Fibroblast of villous mesenchyme (primary cell): ENCODE results near the gene AQP3. TPM values are rescaled to one million over a fixed set of nuclear protein-coding genes. Genes with fewer than 3 reads are reported as not detected.
A peak's percentile ranks its signal among the peaks of the same experiment; 100 is the strongest.

Experiments
- DNase-seq: peaks from one replicate; pipeline ENCODE4 v3.0.0-alpha.2; 2010; ENCODE audit warnings: low read depth
- H3K4me3 ChIP-seq: 2 replicates; pipeline ENCODE4 v1.5.1; 2011; ENCODE audit warnings: low read depth, mild to moderate bottlenecking, low read length
- total RNA-seq: library from RNA; depleted of rRNA; stranded (reverse); fragments of >200 nt; gene quantifications from 2 replicates; pipeline ENCODE4 v1.2.3, GENCODE V29; 2012
- TF ChIP-seq, protein P1 (sequence below): IDR thresholded peaks from 2 replicates; pipeline ENCODE4 v1.5.1; 2012; ENCODE audit warnings: low read depth, mild to moderate bottlenecking, low read length; ENCODE audit not compliant: insufficient read depth

AQP3 gene
- total RNA-seq, 1 donor: 0.86 TPM

DNA sequence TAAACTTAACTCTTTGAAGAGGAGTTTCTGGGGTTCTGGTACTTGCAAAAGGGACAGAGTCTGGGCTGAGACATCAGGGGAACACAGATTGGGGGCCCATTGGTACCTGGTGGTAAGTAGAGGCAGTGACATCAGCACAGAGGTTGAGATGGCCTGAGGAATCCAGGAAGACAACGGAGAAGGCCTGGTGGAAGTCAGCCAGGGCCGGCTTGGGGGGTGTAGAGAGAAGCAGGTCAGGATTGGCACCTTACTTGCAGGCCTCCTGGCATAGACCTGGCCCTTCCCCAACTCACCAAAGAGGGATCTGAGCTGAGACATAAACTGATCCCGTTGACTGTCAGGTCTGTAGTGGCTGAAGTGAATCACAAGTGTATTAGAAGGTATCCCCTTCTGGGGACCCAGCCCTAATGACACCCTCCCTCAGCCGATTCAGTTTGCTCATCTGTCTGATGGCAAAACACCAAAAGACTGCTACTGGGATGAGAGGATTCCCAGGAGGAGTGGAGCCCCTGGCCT lies 20.9 kb upstream of the AQP3 start:
- no peak for DNase-seq
- TF ChIP-seq, protein P1, sequence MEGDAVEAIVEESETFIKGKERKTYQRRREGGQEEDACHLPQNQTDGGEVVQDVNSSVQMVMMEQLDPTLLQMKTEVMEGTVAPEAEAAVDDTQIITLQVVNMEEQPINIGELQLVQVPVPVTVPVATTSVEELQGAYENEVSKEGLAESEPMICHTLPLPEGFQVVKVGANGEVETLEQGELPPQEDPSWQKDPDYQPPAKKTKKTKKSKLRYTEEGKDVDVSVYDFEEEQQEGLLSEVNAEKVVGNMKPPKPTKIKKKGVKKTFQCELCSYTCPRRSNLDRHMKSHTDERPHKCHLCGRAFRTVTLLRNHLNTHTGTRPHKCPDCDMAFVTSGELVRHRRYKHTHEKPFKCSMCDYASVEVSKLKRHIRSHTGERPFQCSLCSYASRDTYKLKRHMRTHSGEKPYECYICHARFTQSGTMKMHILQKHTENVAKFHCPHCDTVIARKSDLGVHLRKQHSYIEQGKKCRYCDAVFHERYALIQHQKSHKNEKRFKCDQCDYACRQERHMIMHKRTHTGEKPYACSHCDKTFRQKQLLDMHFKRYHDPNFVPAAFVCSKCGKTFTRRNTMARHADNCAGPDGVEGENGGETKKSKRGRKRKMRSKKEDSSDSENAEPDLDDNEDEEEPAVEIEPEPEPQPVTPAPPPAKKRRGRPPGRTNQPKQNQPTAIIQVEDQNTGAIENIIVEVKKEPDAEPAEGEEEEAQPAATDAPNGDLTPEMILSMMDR: no peak
- no peak overlapping the region for H3K4me3 ChIP-seq

DNA sequence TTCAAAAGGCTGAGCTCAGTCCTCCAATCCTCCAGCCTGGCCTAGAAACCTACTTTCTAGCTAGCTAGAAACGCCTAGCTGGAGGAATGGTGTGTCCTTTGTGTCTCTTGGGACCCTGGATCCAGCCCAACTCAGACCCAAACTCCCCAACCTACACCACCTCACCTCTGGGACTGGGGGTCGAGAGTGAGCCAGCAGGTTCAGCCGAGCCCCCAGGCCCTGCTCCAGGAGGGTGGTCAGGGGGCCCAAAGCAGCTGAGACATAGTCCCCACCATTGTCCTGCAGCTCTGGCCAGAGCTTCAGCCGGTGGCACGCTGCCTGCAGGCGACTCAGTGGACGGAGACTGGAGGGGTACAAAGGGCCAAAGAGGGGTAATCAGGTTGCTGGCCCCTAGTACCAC lies 20.1 kb upstream of the AQP3 start:
- no peak for DNase-seq
- TF ChIP-seq, protein P1: no peak
- no peak overlapping the region for H3K4me3 ChIP-seq

DNA sequence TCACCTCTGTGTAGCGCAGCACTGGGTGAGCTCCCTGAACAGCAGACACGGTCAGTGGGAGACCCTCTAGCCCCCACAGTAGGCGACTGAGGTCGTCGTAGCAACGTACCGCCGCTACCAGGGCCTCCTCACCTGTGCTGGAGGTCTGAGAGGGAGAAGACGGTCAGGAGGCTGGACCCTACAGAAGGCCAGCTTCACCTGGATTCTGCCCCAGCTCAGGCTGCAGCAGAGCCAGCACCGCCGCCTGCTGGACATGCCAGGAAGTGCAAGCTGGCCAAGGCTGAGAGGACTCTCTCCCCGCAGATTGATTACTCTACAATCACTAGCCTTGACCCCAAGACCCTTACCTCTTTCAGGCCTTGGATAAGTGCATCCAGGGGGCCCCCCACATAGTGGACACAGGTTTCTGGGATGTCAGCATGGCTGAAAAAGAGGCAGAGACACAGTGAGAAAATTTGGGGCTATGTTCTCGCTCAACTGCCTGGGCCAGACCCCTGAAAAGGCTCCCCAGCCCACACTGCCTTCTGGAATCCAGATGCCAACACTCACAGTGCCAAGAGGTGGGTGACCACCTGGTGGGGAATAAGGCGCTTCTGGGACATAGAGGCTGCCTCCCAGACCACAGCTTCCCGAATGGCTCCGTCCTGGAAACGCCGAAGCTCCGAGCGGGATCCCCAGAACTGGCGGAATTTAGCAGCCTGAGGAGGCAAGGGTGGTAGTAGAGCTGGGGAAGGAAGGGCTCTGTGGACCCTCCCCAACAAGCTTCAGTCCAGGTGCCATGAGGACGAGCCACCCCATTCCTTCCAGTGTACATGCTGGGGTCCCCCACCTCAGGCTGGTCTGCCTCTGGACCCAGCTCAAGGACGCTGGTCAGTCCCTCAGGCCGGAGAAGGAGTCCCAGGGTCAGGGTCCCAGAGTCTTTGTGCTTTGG lies 19.4 kb upstream of the AQP3 start:
- TF ChIP-seq, protein P1: peak; percentile 96
- peak; percentile 33 for DNase-seq
- no peak overlapping the region for H3K4me3 ChIP-seq

DNA sequence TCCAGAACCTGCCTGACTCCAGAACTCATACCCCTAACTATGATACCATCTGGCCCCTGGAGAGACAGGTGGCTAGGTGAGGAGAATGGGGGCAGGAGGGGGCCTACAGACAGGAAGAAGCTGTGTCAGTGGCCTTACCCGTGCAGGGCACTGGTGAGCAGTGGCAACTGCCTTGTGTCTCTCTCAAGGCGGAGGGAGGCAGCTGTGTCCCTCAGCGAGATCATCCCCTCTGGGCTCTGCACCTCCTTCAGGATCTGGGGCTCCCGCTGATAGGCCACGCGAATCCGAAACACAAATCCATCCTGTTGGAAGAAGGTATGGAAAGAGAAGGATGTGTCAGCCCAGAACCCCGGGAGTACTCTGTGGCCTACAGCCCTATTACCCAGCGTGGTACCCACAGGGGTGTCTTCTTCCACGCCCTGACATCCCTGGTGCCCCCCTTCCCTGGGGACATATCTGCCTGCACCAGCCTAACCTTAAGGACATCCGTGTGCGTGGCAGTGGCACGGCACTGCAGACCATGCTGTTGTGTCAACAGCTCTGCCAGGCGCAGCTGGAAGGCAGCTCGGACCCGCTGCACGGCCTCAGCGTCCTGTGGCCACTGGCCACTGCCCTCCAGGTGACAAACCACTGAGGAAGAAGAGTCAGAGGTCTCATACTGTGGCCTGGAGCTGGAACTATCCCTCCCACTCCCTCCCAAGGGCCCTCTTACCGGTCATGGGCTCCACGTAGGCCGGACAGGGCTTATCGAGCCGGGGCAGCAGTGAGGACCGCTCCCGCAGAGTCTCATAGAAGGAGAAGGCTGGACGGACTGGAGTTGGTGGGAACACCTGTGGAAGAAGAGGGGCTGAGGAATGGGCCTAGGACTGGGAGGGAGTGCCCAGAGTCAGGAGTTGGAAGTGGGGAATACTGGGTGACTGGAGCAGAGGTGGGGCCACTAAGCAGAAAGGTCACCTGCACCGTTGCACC lies 18.5 kb upstream of the AQP3 start:
- no peak overlapping the region for H3K4me3 ChIP-seq
- TF ChIP-seq, protein P1: no peak
- DNase-seq: no peak

DNA sequence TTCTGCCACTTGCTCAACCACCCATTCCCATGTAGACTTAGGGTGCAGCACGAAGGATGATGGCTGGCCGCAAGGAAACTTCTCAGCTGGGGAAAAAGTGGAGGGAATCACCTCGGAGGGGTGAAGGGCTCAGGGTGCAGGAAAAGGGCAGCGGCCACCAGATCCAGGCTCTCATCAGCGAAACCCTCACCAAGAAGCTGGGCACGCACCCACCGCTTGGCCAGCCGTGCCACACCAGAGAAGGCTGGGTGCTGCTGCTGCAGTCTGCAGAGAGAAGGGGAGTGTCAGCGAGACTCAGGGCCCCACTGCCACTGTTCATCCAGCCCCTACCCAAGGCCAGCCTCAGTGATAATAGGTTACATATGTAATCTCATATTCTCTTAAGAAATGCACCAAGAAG lies 17.7 kb upstream of the AQP3 start:
- no peak overlapping the region for H3K4me3 ChIP-seq
- TF ChIP-seq, protein P1: no peak
- no peak for DNase-seq

DNA sequence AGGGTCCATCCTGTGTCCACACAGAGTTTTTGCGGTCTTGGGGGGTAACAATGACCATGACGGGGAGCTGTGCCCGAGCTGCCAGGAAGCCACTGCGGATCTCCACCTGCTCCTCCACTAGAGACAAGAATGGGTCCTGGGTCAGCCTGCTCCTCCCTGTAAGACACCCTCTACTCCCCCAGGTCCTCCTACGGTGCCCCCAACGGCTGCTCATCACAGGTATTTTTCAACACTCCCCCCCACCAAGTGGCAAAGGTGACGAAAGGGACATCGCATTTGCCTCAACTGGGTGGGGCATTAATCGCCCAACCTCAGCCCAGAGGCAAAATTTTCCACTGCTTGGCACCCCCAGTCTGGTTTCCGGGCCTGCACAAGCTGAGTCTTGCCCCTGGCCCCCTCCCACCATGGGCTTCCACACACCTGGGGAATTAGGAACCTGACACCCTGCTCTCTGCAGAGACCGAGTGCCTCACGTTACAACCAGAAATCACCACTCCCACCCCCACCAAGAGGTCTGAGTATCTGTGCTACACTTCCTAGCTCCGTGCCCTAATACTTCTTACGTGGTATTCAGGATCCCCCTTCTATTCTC lies 16.7 kb upstream of the AQP3 start:
- TF ChIP-seq, protein P1: no peak
- DNase-seq: no peak
- no peak overlapping the region for H3K4me3 ChIP-seq
